ENCODE measurements around the gene TBCCD1. TPM values are rescaled to one million over a fixed set of nuclear protein-coding genes. Genes with fewer than 3 reads are reported as not detected.

The TBCCD1 gene
- total RNA-seq, 1 donor from 2014 or later = 8.7 TPM

DNA sequence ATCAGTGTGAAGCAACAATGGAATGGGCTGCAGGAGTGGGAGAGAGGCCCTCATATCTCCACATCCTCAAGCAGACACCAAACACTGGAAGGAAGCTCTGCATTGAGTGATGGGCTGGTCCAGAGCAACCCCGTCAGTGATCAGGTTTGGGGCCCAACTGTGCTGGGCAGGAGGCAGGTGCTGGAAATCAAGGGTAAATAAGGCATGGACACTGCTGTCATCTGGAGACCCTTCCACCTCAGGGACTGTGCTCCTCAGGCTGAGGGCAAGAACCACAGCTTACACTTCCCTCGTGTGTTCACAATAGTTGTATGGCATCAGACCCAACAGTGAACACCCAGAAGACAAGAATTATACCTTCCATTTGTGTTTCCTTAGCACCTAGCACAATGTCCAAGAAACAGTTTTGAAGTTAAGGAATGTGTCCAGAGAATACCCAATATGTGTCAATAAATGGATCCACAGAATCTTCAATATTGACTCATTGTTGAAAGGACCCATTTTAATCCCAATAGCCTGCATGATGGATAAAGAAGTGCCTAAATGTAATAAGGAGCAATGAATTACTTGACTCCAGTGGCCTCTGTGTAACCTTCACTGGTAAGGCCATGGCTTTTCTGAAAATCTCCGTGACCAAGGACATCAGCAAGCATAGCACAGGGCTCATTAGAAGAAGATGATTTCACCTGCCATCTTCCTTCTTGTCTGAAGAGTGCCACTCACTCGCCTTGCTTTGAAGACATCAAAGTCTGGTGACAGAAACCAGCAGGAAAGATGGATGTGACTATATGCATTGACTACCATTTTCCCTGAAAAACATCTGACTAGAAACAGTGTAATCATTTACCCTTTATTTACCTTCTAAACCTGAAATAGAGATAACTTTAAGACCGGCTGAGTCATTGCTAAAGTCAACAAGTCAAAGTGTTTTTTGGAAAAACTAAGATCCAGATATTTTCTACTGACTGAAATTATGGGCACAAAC, 38.7 kb upstream of the TBCCD1 start:
- Mint-ChIP-seq H3K9me3 (ENCODE audit: unreplicated experiment) (no peaks in the 10 kb centered on the region), H3K36me3 (ENCODE audit: low read depth, unreplicated experiment) (no peaks in the 10 kb centered on the region), H3K4me3 (ENCODE audit: unreplicated experiment) (no peak overlapping the region), H3K4me1 (ENCODE audit: low read depth, unreplicated experiment) (no peaks in the 10 kb centered on the region), H3K27ac (ENCODE audit: unreplicated experiment) (no peak overlapping the region), H3K27me3 (ENCODE audit: low read depth, unreplicated experiment) (peaks cover 12% of the 10 kb centered on the region)
- H2AFZ ChIP-seq (ENCODE audit: low read depth, low read length) = no peak overlapping the region
- H4K20me1 ChIP-seq (ENCODE audit: insufficient read depth, low read length) = no peaks in the 10 kb centered on the region
- FAIRE-seq (no peak), DNase-seq (ENCODE audit: low read depth) (no peak)
- no peak overlapping the region for H3K9ac ChIP-seq (ENCODE audit: low read length)
- no peak overlapping the region for H3K4me3 ChIP-seq (ENCODE audit: insufficient read depth, low read depth, low read length)
- no peaks in the 10 kb centered on the region for H3K9me3 ChIP-seq (ENCODE audit: insufficient read depth, low read depth, low read length)
- no peak overlapping the region for H3K27ac ChIP-seq (ENCODE audit: low read depth, low read length)
- no peak for TF ChIP-seq EZH2 (IDR thresholded peaks at IDR 0.05; ENCODE audit: insufficient read depth, low read length)
- H3K4me1 ChIP-seq (ENCODE audit: insufficient read depth, low read length) = no peaks in the 10 kb centered on the region
- H3K36me3 ChIP-seq (ENCODE audit: insufficient read depth, low read length) = no peaks in the 10 kb centered on the region
- no peak overlapping the region for H3K4me2 ChIP-seq (ENCODE audit: low read length)
- H3K79me2 ChIP-seq (ENCODE audit: insufficient read depth, low read length) = no peaks in the 10 kb centered on the region
- H3K27me3 ChIP-seq (ENCODE audit: insufficient read depth, low read length) = peaks cover 2% of the 10 kb centered on the region

DNA sequence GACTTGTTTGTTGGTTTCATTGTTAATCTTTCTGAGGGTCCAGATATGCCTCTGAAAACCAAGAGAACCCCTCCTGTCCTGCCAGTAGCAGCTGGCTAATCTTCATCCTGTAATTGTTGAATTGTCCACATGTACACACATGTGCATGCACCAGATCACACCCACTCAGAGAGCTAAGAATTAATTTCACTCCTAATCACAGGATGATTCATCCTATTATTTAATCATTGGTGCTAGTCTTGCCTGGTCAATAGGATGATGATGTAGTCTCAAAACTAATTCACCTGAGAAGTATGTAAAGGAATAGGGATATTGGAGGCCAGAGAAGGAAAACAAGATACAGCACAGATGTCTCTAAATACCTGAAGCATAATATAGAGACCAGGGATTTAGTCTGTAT, 37.9 kb upstream of the TBCCD1 start:
- Histone ChIP-seq H3K4me2 (ENCODE audit: low read length) (no peak overlapping the region), H3K9me3 (ENCODE audit: insufficient read depth, low read depth, low read length) (no peaks in the 10 kb centered on the region), H3K27ac (ENCODE audit: low read depth, low read length) (no peak overlapping the region), H2AFZ (ENCODE audit: low read depth, low read length) (no peak overlapping the region), H3K4me1 (ENCODE audit: insufficient read depth, low read length) (no peaks in the 10 kb centered on the region), H3K27me3 (ENCODE audit: insufficient read depth, low read length) (peaks cover 2% of the 10 kb centered on the region), H3K79me2 (ENCODE audit: insufficient read depth, low read length) (no peaks in the 10 kb centered on the region), H4K20me1 (ENCODE audit: insufficient read depth, low read length) (no peaks in the 10 kb centered on the region), H3K4me3 (ENCODE audit: insufficient read depth, low read depth, low read length) (no peak overlapping the region), H3K36me3 (ENCODE audit: insufficient read depth, low read length) (no peaks in the 10 kb centered on the region), H3K9ac (ENCODE audit: low read length) (no peak overlapping the region)
- no peaks in the 10 kb centered on the region for H3K9me3 Mint-ChIP-seq (ENCODE audit: unreplicated experiment)
- DNase-seq (ENCODE audit: low read depth) = no peak
- TF ChIP-seq, protein P1, sequence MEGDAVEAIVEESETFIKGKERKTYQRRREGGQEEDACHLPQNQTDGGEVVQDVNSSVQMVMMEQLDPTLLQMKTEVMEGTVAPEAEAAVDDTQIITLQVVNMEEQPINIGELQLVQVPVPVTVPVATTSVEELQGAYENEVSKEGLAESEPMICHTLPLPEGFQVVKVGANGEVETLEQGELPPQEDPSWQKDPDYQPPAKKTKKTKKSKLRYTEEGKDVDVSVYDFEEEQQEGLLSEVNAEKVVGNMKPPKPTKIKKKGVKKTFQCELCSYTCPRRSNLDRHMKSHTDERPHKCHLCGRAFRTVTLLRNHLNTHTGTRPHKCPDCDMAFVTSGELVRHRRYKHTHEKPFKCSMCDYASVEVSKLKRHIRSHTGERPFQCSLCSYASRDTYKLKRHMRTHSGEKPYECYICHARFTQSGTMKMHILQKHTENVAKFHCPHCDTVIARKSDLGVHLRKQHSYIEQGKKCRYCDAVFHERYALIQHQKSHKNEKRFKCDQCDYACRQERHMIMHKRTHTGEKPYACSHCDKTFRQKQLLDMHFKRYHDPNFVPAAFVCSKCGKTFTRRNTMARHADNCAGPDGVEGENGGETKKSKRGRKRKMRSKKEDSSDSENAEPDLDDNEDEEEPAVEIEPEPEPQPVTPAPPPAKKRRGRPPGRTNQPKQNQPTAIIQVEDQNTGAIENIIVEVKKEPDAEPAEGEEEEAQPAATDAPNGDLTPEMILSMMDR (IDR thresholded peaks at IDR 0.05; ENCODE audit: insufficient read depth, low read depth, low read length) = no peak
- no peak for TF ChIP-seq EZH2 (IDR thresholded peaks at IDR 0.05; ENCODE audit: insufficient read depth, low read length)
- H3K4me3 Mint-ChIP-seq (ENCODE audit: unreplicated experiment) = no peak overlapping the region
- peaks cover 12% of the 10 kb centered on the region for H3K27me3 Mint-ChIP-seq (ENCODE audit: low read depth, unreplicated experiment)
- H3K27ac Mint-ChIP-seq (ENCODE audit: unreplicated experiment) = no peak overlapping the region
- FAIRE-seq = no peak
- no peaks in the 10 kb centered on the region for H3K36me3 Mint-ChIP-seq (ENCODE audit: low read depth, unreplicated experiment)
- no peaks in the 10 kb centered on the region for H3K4me1 Mint-ChIP-seq (ENCODE audit: low read depth, unreplicated experiment)

DNA sequence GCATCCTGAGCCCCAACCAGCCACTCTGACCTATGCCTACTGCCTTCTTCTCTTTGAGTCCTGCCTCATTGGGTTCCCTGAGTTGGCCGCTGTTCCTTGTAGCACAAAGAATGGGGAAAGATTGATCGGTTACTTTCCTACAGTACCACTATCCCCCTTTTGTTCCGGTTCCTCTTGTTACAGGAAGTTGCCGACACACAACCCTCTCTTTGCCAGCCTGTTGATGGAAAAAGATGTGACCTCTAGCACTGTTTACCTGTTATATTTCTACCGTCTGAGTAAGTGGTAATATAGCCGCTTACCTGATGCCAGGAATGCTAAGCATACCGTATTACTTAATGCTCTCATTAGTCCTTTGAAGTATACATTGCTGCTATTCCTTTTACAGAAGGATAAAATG, 36.0 kb upstream of the TBCCD1 start:
- no peak for FAIRE-seq
- Histone ChIP-seq H3K4me1 (ENCODE audit: insufficient read depth, low read length) (peaks cover 4% of the 10 kb centered on the region), H3K9ac (ENCODE audit: low read length) (no peak overlapping the region), H3K79me2 (ENCODE audit: insufficient read depth, low read length) (no peaks in the 10 kb centered on the region), H3K36me3 (ENCODE audit: insufficient read depth, low read length) (no peaks in the 10 kb centered on the region), H3K9me3 (ENCODE audit: insufficient read depth, low read depth, low read length) (no peaks in the 10 kb centered on the region), H3K4me2 (ENCODE audit: low read length) (no peak overlapping the region), H4K20me1 (ENCODE audit: insufficient read depth, low read length) (no peaks in the 10 kb centered on the region), H2AFZ (ENCODE audit: low read depth, low read length) (no peak overlapping the region), H3K27ac (ENCODE audit: low read depth, low read length) (no peak overlapping the region), H3K4me3 (ENCODE audit: insufficient read depth, low read depth, low read length) (no peak overlapping the region), H3K27me3 (ENCODE audit: insufficient read depth, low read length) (peaks cover 2% of the 10 kb centered on the region)
- TF ChIP-seq, protein P1 (IDR thresholded peaks at IDR 0.05; ENCODE audit: insufficient read depth, low read depth, low read length) = no peak
- TF ChIP-seq EZH2 (IDR thresholded peaks at IDR 0.05; ENCODE audit: insufficient read depth, low read length) = no peak
- no peak for DNase-seq (ENCODE audit: low read depth)
- Mint-ChIP-seq H3K27me3 (ENCODE audit: low read depth, unreplicated experiment) (peaks cover 12% of the 10 kb centered on the region), H3K4me1 (ENCODE audit: low read depth, unreplicated experiment) (peaks cover 9% of the 10 kb centered on the region), H3K27ac (ENCODE audit: unreplicated experiment) (peak overlapping the region; percentile 58), H3K9me3 (ENCODE audit: unreplicated experiment) (no peaks in the 10 kb centered on the region), H3K4me3 (ENCODE audit: unreplicated experiment) (peak overlapping the region; percentile 60), H3K36me3 (ENCODE audit: low read depth, unreplicated experiment) (no peaks in the 10 kb centered on the region)
